NCI-H748 treated with DMSO at 0.1 percent for 48 hours (cell line): ENCODE measurements around the gene CDX1.

Experiments
- DNase-seq: peaks from one replicate; lab custom pipeline; 2025; lab: John Stamatoyannopoulos, UW

CDX1 gene

DNA sequence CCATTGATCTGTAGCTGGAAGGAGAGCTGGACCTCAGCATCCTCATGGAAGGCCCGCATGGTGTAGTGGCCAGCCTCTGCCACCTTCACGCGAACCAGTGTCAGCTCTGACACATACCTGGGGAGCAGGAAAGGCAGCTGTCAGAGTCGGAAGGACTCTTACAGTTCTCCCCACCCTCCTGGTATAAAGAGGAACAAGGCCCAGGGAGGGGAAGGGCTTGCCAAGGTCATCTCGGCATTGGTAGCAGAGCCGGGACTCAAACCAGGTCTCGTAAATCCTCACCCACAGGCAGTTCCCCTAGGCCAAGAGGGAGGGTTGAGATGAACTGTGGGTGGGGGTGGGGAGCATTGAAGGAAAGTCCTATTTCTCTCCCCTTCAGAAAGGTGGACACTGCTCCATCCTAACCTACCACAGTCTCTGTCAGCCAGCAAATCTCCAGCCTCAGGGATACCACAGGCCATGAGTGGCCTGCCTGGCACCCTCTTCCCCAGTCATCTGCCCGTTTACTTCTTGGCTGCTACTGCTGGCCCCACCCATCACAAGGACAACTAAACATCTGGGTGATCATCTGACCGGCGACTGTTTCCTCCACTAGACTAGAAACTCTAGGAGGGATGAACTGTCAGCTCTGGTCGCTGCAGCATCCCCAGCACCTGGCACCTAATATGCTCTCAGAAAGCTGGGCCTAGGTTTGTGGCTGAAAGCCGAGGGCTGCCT, 34.4 kb upstream of the CDX1 start:
- no peak for DNase-seq

DNA sequence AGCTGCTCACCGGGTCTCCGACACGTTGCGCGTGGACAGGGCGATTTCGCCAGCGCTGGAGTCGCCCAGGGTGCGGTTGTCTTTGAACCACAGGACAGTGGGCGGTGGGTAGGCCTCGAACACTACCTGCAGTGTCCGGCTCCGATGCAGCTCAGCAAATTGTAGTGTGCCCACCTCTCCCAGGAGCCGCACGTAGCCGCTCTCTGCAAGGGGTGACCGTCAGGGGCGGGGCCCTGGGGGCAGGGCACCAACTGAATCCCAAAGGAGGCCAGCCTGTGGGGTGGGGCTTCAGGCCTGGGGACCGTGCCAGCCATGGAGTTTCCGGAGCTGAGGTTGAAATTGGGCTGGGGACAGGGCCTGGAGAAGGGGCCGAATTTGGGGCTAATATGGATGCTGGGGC, 33.8 kb upstream of the CDX1 start:
- no peak for DNase-seq

DNA sequence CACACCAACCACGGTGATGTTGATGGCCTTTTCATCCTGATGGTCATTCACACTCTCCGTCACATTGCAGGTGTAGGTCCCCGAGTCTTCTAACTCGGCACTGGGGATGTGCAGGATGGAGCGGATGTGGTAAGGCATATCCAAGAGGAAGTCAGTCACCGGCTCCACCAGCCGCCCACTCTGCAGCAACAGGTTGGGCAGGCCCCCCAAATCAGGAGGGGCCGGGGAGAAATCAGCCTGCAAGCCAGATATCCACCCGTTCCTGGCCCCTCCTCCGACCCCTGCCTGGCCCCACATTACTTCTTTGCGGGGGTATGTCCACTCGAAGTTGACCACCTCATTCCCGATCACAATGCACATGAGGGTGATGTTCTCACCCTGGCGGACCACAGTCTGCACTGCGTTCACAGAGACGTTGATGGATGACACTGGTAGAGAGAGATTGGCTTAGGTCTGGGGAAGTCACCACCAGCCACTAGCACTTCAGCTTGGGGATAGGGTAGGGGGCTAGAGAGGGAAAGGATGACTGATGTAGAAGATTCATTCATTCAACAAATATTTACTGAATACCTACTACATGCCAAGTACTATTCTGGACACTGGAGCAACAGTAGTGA, 32.9 kb upstream of the CDX1 start:
- no peak for DNase-seq

DNA sequence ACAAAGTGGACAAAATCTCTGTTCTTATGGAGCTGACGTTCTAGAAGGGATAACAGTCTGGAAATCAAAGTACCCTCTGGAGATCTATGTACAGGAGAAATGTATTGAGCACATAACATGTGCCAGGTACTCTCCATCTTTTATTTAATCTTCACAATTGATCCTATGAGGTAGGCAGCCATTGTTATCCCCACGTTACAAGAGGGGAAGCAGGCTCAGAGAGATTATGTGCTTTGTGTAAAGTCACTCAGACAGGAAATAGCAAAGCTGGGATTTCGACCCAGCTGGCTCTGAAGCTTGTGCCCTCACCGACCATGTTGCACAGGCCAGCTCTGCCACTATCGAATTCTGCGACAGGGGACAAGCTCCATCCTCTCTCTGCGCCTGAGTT, 32.4 kb upstream of the CDX1 start:
- no peak for DNase-seq

DNA sequence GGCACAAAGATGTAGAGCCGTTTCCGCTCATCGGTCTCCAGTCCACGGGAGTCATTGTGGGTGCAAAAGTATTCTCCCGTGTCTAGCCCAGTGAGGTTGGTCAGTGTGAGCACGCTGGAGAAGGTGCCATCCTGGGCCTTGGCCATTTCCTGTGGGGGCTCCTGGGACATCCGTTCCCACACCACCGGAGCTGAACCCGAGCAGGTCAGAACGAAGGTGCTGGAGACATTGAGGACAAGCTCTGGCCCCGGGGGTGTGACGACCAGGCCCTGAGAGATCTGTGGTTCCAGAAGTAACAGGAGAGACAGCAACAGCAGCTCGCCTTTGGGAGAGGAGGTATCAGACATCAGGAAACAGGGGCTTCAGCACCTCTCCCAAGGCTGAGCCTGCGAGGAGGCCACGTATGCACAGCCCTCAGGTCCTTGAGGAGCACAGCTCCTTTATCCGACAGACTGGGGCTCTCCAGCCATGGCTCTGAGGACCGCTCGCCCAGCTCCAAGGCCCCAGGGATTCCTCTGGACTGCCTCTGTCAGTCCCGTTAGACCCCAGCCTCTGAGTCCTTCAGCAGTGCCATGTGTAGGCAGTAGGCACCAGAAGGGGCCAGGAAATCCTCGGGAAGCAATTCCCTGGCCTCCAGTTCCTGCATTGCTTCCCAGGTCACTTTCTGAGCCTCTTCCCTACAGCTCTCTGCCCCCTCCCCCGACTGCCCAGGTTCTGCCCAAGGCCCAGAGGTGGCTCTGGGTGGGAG, 30.8 kb upstream of the CDX1 start:
- DNase-seq: no peak

DNA sequence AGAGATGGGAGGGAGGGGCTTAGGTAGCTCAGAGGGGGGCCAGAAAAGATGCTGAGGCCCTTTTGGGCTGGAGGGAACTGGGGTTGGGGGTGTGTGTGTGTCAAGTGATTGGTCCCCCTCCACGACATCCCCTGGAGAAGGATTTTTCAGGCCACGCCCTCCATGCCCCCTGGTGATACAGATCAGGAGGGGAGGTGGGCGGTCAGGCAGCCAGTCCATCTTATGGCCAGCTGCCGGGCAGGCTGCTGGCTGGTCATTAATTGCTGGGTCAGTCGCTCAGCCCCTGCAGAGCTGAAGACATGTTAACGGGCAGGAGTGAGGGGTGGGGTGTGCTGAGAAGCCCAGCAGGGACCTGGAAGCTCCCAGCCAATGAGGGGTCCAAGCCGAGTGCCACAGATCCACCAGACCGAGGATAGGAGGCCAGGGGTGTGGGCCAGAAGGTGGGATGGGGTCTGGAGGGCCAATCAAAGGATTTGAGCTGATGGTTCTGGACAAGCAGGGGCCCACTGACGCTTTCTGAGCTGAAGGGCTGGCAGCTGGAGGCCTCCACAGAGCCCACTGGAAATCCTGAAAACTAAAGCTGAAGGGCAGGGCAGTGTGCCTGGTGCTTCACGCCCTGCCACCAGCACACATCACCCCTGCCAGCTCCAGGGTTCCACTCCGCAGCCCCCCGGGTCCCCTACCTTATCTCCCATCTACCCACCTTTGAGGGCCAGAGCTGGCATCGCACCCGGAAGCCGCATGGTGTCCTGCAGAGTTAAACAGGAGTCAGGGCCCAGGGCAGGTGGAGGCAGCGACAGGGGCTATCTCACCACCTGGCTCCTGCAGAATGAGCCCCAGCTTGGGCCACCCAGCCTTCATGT, 30.0 kb upstream of the CDX1 start:
- DNase-seq: no peak

DNA sequence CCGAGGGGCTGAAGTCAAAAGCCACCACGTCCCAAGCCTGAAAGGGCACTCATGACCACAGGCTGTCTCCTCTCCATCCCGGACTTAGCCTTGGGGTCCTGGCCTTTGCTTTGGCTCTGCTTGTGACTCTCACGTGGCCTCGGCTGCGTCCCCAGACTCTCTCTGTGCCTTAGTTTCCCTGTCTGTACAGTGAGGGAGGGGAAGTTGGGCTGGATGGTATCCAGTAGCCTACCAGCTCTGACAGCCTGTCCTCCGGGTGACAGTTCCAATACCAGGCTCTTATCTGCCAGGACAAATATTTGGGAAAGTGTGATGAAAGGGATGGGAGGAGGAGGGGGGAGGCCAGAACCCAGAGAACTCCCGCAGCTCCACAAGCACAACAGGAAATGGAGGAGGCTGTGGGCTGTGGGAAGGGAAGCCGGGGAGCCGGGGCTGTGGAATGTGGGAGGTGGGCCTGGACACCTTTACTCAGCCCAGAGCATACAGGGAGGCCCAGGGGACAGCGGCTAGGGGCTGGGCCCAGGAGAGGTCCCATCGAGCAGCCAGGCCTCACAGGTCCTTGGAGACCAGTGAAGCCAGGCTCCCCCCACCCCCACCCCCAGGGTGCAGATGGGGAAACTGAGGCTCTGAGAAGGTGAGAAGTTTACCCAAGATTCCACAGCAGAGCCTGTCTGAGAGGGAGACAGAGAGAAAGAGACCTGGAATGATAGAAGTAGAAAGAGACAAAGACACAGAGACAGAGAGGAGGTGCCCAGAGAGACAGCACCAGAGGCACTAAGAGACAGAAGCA, 29.2 kb upstream of the CDX1 start:
- no peak for DNase-seq

DNA sequence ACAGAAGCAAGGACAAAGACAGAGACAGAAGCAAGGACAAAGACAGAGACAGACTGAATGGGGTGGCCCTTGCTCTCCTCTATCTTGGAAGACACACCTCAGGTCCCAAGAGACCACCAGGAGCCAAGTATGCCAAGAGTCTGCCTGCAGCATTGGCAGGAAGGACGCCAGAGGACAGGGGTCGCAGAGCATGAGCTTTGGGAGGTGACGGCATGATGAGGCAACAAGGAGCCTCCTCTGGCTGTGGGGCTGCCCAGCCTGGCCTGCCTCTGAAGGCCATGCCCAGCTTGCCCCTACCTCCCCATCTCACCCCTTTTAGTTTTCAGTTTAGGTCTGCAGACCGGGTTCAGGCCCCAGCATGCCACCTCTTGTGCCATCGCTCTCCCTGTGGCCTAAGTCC, 28.6 kb upstream of the CDX1 start:
- no peak for DNase-seq

DNA sequence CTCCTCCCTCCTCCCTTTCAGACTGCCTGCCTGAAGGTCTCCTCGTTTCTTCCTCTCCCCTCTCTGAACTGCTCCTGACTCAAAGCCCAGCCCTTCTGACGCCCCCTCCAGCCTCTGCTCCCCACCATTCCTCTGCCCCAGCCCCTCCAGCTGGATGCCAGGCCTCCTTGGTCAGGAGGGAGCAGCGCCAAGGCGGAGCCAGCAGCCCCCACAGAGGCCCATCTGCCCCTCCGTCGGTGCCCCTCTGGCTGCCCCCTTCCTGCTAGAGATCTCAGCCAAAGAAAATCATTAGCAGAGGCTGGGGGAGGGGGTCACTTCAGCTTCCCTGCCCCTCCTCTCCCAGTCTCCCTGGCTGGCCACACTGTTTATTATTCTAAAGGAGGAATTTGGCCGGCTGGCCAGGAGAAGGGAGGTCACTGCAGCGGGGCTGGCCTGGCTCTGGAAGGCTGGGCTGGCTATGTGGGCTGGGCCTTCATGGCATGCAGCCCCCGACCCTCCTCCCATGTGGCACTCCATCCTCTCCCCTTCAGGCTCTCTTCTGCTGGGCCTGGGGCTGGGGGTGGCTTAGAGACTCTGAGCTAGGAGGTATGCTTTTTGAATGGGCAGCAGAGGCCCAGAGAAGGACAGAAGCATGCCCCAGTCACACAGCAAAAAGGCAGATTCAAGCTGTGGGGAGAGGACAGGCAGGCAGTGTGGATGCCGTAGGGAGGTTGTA, 27.9 kb upstream of the CDX1 start:
- DNase-seq: no peak

DNA sequence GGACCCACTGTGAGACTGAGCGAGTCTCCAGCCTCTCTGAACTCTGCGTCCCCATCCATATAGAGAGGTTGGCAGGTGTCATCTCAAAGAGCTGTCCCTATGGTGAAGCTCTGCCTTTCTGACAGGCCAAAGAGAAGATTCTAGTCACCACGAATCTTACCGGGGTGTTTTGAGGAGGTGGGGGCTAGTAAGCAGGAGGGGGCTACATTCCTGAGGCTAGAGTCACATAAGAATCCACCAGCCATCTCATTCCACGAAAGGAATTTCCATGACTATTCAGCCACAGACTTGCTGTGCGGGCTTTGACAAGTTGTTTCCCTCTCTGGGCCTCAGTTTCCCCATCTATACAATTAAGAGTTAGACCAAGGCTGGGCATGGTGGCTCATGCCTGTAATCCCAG, 27.2 kb upstream of the CDX1 start:
- no peak for DNase-seq

DNA sequence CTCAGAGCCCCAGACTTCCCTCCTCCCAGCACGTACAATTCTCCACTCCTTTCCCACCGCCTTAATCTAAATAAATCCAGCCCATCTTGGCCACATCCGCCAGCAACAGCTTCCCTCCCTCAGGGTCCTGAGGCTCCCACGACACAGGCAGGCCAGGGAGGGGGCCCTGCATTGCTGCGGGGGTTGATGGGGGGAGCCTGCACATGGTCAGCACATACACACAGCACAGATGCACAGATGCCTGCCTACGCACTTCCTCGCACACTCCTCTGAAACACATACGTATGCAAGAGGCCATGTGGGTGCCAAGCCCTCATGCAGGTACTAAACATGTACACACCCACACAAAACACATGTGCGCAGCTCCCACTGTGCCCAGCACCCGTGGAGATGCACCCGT, 25.7 kb upstream of the CDX1 start:
- no peak for DNase-seq

DNA sequence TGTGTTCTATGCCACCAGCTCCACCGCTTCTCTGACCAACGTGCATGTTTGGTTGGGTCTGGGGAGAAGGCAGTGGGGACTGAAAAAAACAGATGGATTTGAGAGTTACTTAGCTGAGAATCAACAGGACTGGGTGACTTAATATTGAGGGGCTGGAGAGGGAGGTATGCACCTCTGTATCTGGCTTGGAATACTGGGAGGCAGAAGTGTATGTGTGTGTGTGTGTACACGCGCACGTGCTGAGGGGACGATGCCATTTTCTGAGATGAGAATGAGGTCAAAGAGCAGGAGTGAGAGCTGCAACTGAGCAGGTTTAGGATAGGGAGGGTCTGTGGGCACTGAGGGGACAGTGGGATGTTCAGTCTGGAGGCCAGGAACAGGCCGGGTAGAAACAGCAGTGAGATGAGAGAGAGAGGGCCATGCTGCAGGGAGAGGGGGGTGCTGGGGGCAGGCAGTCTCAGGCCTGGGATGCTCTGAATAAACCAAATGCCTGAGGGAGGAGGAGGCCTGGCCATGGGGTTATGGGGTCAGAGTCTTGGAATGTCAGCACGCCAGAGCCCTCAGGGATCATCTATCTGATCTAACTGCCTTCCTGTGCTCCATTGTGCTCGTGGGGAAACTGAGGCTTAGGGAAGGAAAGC, 24.9 kb upstream of the CDX1 start:
- DNase-seq: no peak

DNA sequence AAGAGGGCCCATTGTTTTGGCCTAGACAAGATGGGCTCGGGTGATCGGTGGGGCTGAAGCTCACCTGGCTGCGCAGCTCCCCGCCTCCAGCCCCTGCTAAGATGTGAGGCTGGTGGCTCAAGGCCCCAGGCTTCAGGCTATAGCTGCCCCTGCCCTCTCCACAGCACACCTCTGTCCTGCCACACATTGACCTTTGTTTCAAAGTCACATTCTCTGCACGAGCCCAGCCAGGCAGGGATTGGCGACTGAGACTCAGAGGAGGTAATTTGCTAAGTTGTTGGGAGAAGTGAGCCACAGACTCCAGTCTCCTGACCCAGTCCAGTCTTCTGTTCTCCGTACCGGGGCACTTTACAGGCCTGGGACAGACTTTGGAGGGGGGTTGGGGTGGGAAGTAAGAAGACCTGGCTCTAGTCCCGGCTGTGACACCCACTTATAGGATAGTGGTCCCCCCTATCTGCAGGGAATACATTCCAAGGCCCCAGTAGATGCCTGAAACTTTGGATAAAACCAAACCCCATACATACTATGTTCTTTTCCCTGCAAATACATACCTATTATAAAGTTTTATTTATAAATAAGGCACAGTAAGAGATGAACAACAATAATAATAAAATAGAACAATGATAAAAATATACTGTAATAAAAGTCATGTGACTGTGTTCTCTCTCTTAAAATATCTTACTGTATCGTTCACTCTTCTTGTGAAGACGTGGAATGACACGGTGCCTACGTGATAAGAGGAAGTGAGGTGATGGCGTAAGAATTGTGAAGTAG, 24.2 kb upstream of the CDX1 start:
- no peak for DNase-seq

DNA sequence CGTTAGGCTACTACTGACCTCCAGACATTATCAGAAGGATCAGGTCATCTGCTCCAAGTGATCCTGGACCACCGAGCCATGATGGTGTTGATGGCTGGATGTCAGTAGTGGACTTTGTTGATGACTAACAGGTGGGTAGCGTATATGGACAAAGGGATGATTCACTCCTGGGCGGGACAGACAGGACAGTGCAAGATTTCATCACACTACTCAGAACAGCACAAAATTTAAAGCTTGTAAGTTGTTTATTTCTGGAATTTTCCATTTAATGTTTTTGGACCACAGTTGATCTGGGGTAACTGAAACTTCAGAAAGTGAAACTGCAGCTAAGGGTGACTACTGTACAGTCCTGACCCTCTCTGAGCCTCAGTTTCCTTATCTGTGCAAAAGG, 23.6 kb upstream of the CDX1 start:
- no peak for DNase-seq

DNA sequence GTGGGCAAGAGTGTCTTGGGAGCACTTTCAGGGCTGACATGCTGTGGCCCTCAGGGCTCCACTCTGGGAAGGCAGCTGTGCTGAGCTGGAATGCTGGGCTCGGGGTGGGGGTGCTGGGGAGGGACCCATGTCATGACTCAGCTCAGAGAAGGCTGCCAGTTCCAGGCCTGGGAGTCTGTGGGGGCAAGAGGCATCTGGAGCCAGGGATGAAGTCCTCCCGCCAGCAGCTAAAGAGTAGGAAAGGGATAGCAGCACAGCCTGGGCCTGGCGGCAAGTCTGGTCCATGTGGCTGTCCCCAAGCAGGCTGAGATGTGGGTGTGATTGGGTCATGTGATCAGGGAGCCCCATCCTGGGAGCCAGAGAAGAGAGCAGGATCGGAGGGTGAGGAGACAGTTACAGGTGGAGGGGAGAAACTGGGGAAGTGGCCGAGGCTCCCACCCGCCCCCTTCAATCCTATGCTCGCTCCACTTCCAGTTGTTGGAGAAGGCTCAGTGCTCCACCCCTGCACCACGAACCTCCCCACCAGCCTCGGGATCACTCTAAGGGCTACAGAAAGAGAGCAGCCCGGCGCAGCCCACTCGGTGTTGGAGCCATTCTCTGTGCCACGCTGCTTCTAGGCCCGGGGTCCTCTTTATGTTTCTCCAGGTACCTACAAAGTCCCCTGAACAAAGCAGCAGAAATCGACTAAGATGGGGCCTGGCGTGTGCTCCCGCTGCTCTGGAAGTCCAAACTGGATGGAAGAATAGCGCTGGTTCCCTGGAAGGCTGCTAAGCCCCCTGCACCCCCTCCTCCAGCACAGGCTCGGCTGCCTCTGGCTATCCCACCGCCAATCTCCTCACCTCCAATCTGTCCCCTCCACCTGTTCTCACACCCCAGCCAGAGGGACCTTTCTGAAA, 23.0 kb upstream of the CDX1 start:
- DNase-seq: no peak

DNA sequence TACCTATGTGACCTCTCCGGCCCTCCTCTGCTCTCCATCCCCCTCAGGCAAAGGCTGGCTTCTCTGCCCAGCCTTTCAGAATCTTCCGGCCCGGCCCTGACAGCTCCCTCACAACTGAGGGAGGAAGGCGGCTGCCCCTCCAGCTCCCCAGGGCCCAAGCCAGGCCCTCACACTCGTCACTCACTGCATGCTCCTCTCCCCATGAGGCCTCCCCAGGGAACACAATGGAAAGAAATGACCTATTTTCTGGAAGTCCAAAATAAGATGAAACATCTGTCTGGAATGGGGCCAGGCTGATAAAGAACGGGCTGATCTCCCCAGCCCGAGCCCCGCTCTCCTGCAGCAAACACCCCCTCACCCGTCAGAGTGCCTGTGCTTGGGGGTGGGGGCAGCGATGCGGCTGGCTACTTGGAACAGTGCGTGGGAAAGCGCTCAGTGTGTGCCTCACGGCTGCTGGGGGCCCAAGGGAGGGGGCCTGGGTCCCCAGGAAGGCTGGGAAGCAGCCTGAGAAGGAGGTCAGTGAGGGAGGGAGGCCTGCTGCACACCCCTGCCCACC, 22.3 kb upstream of the CDX1 start:
- no peak for DNase-seq

DNA sequence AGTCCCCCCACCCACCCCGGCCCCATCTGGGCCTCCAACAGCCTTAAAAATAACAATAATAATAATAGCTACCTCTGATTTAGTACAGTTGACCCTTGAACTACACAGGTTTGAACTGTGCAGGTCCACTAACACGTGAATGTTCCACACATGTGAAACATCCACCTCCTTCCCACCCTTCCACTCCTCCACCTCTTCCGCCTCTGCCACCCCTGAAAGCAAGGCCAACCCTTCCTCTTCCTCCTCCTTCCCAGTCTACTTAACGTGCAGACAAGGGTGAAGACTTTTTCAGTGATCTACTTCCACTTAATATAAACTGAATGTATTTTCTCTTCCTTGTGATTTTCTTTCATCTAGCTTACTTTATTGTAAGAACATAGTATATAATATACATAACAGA, 21.7 kb upstream of the CDX1 start:
- no peak for DNase-seq

DNA sequence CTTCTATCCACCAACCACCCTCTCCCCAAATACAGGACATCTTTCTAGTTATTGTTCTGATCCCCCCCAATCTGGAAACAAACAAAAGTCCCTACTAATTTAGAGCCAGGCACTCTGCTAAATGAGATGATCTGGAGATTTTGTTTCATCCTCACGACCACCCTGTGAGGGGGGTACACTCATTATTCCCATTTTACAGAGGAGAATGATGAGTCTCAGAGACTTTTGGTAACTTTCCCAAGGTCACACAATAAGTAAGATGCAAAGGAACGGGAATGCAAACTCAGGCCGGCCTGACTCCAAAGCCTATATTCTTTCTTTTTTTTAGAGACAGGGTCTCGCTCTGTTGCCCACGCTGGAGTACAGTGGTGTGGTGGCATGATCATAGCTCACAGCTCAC, 20.3 kb upstream of the CDX1 start:
- DNase-seq: no peak
